Activated CD4-positive, alpha-beta T cell treated with anti-CD3 and anti-CD28 coated beads, Interleukin-2, amount 10 ng/mL, durations not matched to agents 24 days and 14 days (primary cell): Measurements from ENCODE around the gene CT47B1. TPM values are rescaled to one million over a fixed set of nuclear protein-coding genes. Genes with fewer than 3 reads are reported as not detected.
"Not testable (repeated sequence)": the region's sequence is repeated elsewhere in the genome, so short reads cannot be mapped to it uniquely, and the experiment has no call there.

Source experiments
- DNase-seq: peaks from one replicate; pipeline ENCODE4 v3.0.0; 2022
- H3K27ac Mint-ChIP-seq: one replicate; pipeline ENCODE4 v1.8.0; 2022; ENCODE audit warnings: mild to moderate bottlenecking, mixed read lengths
- H3K27me3 Mint-ChIP-seq: one replicate; pipeline ENCODE4 v1.8.0; 2022; ENCODE audit warnings: mixed read lengths
- H3K36me3 Mint-ChIP-seq: one replicate; pipeline ENCODE4 v1.8.0; 2022; ENCODE audit warnings: low read depth, mild to moderate bottlenecking, mixed read lengths
- H3K4me1 Mint-ChIP-seq: one replicate; pipeline ENCODE4 v1.8.0; 2021; ENCODE audit warnings: mixed read lengths
- H3K4me3 Mint-ChIP-seq: one replicate; pipeline ENCODE4 v1.8.0; 2022; ENCODE audit warnings: mild to moderate bottlenecking, moderate library complexity, mixed read lengths
- H3K9me3 Mint-ChIP-seq: one replicate; pipeline ENCODE4 v1.8.0; 2021; ENCODE audit warnings: mixed read lengths
- intact Hi-C: fragments of 100-400 bp; cut with micrococcal nuclease; formaldehyde crosslinking; loops from one replicate; pipeline ENCODE4 v1.15.1; 2023
- total RNA-seq: library from RNA; stranded (reverse); gene quantifications from 2 replicates; pipeline ENCODE4 v1.2.3, GENCODE V29; 2022

CT47B1 gene
- not detected in 2 replicates for total RNA-seq

GRCh38 chrX:120875766-120876165 lies at the start of gene CT47B1:
Gene CT47B1, minus strand, starts transcription at chrX:120875866. Its CDS starts 196 bp downstream, at chrX:120875670.
- not testable (repeated sequence) for H3K27ac Mint-ChIP-seq, H3K4me3 Mint-ChIP-seq

GRCh38 chrX:120874678-120875557 lies 748 bp downstream of the CT47B1 start:
- intact Hi-C loops, result no loop called here
- DNase-seq, result no peak
- H3K4me3 Mint-ChIP-seq, result no peak overlapping the region
- H3K9me3 Mint-ChIP-seq, result no peaks in the 10 kb centered on the region
- no peaks in the 10 kb centered on the region for H3K4me1 Mint-ChIP-seq
- H3K27me3 Mint-ChIP-seq, result no peaks in the 10 kb centered on the region
- H3K36me3 Mint-ChIP-seq, result no peaks in the 10 kb centered on the region
- H3K27ac Mint-ChIP-seq, result no peak overlapping the region

More at GRCh38 chrX:120875766-120876165, at the start of gene CT47B1:
- H3K4me1 Mint-ChIP-seq, H3K36me3 Mint-ChIP-seq, intact Hi-C loops, H3K9me3 Mint-ChIP-seq, H3K27me3 Mint-ChIP-seq, DNase-seq: not testable (repeated sequence)

- Mint-ChIP-seq H3K27me3 (no peaks in the 10 kb centered on the region), H3K4me1 (peaks cover 10% of the 10 kb centered on the region), H3K9me3 (no peaks in the 10 kb centered on the region), H3K27ac (no peak overlapping the region), H3K4me3 (no peak overlapping the region), H3K36me3 (no peaks in the 10 kb centered on the region)
- no peak for DNase-seq
- intact Hi-C loops, result no loop called here
Observed at GRCh38 chrX:120857240-120857639, 18.4 kb downstream of the CT47B1 start.

GRCh38 chrX:120840827-120841226 lies 34.8 kb downstream of the CT47B1 start:
- intact Hi-C loops, result loop anchor here (5.0 kb wide), 1 partner anchor 44 kb away; no protein-coding TSS in a partner anchor
- H3K27me3 Mint-ChIP-seq, result no peaks in the 10 kb centered on the region
- peaks cover 3% of the 10 kb centered on the region for H3K9me3 Mint-ChIP-seq
- no peaks in the 10 kb centered on the region for H3K36me3 Mint-ChIP-seq
- no peak for DNase-seq
- no peak overlapping the region for H3K4me3 Mint-ChIP-seq
- H3K4me1 Mint-ChIP-seq, result no peaks in the 10 kb centered on the region
- H3K27ac Mint-ChIP-seq, result no peak overlapping the region

GRCh38 chrX:120839491-120839890 lies 36.2 kb downstream of the CT47B1 start:
- no peak for DNase-seq
- Mint-ChIP-seq H3K27ac (no peak overlapping the region), H3K4me3 (no peak overlapping the region), H3K36me3 (no peaks in the 10 kb centered on the region), H3K4me1 (no peaks in the 10 kb centered on the region), H3K27me3 (no peaks in the 10 kb centered on the region), H3K9me3 (peaks cover 3% of the 10 kb centered on the region)
- intact Hi-C loops, result no loop called here

GRCh38 chrX:120827213-120827612 lies 48.5 kb downstream of the CT47B1 start:
- not testable (repeated sequence) for H3K4me3 Mint-ChIP-seq

GRCh38 chrX:120825146-120825545 lies 50.5 kb downstream of the CT47B1 start:
- Mint-ChIP-seq H3K36me3 (no peaks in the 10 kb centered on the region), H3K9me3 (no peaks in the 10 kb centered on the region), H3K4me1 (no peaks in the 10 kb centered on the region), H3K4me3 (no peak overlapping the region), H3K27ac (no peak overlapping the region), H3K27me3 (no peaks in the 10 kb centered on the region)
- intact Hi-C loops, result no loop called here
- DNase-seq, result no peak

More at GRCh38 chrX:120827213-120827612, 48.5 kb downstream of the CT47B1 start:
- intact Hi-C loops, H3K4me1 Mint-ChIP-seq, H3K27me3 Mint-ChIP-seq, H3K27ac Mint-ChIP-seq, H3K9me3 Mint-ChIP-seq, DNase-seq, H3K36me3 Mint-ChIP-seq: not testable (repeated sequence)

GRCh38 chrX:120824021-120824420 lies 51.6 kb downstream of the CT47B1 start:
- H3K4me3 Mint-ChIP-seq, result no peak overlapping the region
- no peaks in the 10 kb centered on the region for H3K27me3 Mint-ChIP-seq
- no peak overlapping the region for H3K27ac Mint-ChIP-seq
- no peaks in the 10 kb centered on the region for H3K36me3 Mint-ChIP-seq
- no peak for DNase-seq
- no peaks in the 10 kb centered on the region for H3K4me1 Mint-ChIP-seq
- intact Hi-C loops, result no loop called here
- H3K9me3 Mint-ChIP-seq, result no peaks in the 10 kb centered on the region

- DNase-seq, result no peak
- Mint-ChIP-seq H3K4me1 (no peaks in the 10 kb centered on the region), H3K27me3 (no peaks in the 10 kb centered on the region), H3K9me3 (no peaks in the 10 kb centered on the region), H3K27ac (no peak overlapping the region), H3K4me3 (no peak overlapping the region), H3K36me3 (no peaks in the 10 kb centered on the region)
- intact Hi-C loops, result no loop called here
Observed at GRCh38 chrX:120823556-120823955, 52.1 kb downstream of the CT47B1 start.

Other genes with a start within 250 kb of the CT47B1 start
- 21.1 and 21.7 TPM in 2 replicates for gene C1GALT1C1, start 245.8 kb downstream of the CT47B1 start, total RNA-seq
- gene CT47A11, start 61.3 kb upstream of the CT47B1 start, total RNA-seq, result not detected in 2 replicates
- not detected in 2 replicates for gene CT47A10, start 66.2 kb upstream of the CT47B1 start, total RNA-seq
- gene CT47A9, start 71.0 kb upstream of the CT47B1 start, total RNA-seq, result not detected in 2 replicates
- gene CT47A8, start 75.9 kb upstream of the CT47B1 start, total RNA-seq, result not detected in 2 replicates
- gene CT47A7, start 80.7 kb upstream of the CT47B1 start, total RNA-seq, result not detected in 2 replicates
- gene CT47A6, start 85.6 kb upstream of the CT47B1 start, total RNA-seq, result not detected in 2 replicates
- not detected in 2 replicates for gene CT47A5, start 90.5 kb upstream of the CT47B1 start, total RNA-seq
- gene CT47A4, start 95.3 kb upstream of the CT47B1 start, total RNA-seq, result not detected in 2 replicates
- gene CT47A3, start 100.2 kb upstream of the CT47B1 start, total RNA-seq, result not detected in 2 replicates
- gene CT47A2, start 105.1 kb upstream of the CT47B1 start, total RNA-seq, result not detected in 2 replicates
- not detected in 2 replicates for gene CT47A1, start 109.9 kb upstream of the CT47B1 start, total RNA-seq
- 0.68 and 0.95 TPM in 2 replicates for gene GLUD2, start 171.7 kb upstream of the CT47B1 start, total RNA-seq